Islet precursor cell (in vitro differentiated cells): ENCODE results near the gene FIBCD1.
A peak's percentile ranks its signal among the peaks of the same experiment; 100 is the strongest.

Source experiments
- DNase-seq: peaks from one replicate; pipeline ENCODE4 v3.0.0-alpha.2; 2018

The FIBCD1 gene

GRCh38 chr9:130952065-130952762, 13.2 kb upstream of the FIBCD1 start:
- peak; percentile 38 for DNase-seq

- no peak for DNase-seq
These were observed 10.9 kb upstream of the FIBCD1 start for GRCh38 chr9:130950039-130950311.

GRCh38 chr9:130949188-130950038, 10.4 kb upstream of the FIBCD1 start:
- no peak for DNase-seq

- peak; percentile 42 for DNase-seq
These were observed 9.2 kb upstream of the FIBCD1 start for GRCh38 chr9:130948266-130948665.

- peak; percentile 43 for DNase-seq
These were observed 8.6 kb upstream of the FIBCD1 start for GRCh38 chr9:130947618-130948140.

- peak; percentile 45 for DNase-seq
These were observed 7.9 kb upstream of the FIBCD1 start for GRCh38 chr9:130946766-130947617.

GRCh38 chr9:130945173-130945572, 6.1 kb upstream of the FIBCD1 start:
- DNase-seq = peak; percentile 38

- DNase-seq = peak; percentile 37
These were observed 5.5 kb upstream of the FIBCD1 start for GRCh38 chr9:130944510-130945058.

- no peak for DNase-seq
These were observed 4.7 kb upstream of the FIBCD1 start for GRCh38 chr9:130943777-130944176.

- no peak for DNase-seq
These were observed 4.2 kb upstream of the FIBCD1 start for GRCh38 chr9:130943221-130943620.

GRCh38 chr9:130942679-130943078, 3.6 kb upstream of the FIBCD1 start:
- DNase-seq = no peak

- no peak for DNase-seq
These were observed 3.0 kb upstream of the FIBCD1 start for GRCh38 chr9:130942084-130942483.

GRCh38 chr9:130940693-130941576, 1.9 kb upstream of the FIBCD1 start:
- DNase-seq = peak; percentile 94

- peak; percentile 53 for DNase-seq
These were observed 1.0 kb upstream of the FIBCD1 start for GRCh38 chr9:130940027-130940549.

- no peak for DNase-seq
These were observed 469 bp upstream of the FIBCD1 start for GRCh38 chr9:130939405-130940026.

- DNase-seq = peak; percentile 64
These were observed 829 bp downstream of the FIBCD1 start for GRCh38 chr9:130938184-130938651.

GRCh38 chr9:130937146-130938076, 1.6 kb downstream of the FIBCD1 start:
- DNase-seq = peak; percentile 47

- DNase-seq = peak; percentile 96
These were observed 2.5 kb downstream of the FIBCD1 start for GRCh38 chr9:130936285-130937117.
